ENCODE results near the gene ATG16L1.
"Not testable (repeated sequence)": the region's sequence is repeated elsewhere in the genome, so short reads cannot be mapped to it uniquely, and the experiment has no call there.

The ATG16L1 gene

DNA sequence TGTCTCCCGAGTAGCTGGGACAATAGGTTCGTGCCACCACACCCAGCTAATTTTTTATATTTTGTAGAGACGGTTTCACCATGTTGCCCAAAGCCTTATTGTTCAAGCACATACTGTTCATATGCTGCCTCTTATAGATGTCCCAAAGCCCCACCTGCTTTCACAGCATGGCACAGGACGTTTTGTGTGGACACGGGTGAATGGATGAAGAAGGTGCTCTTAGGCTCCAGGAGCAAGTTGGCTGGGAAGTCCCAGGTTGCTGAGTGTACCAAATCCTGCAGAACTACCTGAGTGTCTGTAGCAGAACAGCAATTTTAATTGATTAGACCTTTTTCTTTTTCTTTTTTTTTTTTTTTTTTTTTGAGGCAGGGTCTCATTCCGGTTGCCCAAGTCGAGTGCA, 45.6 kb downstream of the ATG16L1 start:
- DNase-seq: no peak

DNA sequence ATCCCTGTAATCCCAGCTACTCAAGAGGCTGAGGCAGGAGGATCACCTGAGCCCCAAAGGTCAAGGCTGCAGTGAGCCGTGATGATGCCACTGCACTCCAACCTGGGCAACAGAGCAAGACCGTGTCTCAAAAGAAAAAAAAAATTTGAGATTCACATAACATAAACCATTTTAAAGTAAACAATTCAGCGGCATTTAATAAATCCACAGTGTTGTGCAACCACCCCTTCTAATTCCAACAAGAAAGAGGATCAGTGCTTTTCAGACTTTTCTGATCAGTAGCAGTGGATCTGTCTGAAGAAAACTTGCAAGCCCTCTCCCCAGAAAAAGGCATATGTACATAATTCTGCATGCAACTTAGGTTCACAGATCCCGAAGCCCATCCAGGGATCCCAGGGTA, 48.9 kb downstream of the ATG16L1 start:
- DNase-seq: no peak

DNA sequence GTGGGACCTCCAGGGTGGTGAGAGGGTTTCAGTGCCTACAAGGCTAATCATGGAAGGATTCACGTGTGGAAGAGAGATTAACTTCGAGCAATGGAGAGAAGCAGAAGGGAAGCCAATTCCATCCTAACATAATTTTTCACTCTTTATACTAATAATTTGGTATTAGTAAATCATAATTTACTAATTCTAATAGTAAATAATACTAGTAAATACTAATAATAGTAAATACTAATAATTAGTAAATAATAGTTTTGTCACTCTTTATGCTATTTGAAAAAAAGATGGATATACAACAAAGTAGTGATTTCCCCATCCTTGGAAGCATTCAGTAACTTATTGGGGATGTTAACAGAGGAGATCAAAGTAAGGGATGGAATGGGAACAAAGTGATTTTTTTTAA, 49.8 kb downstream of the ATG16L1 start:
- DNase-seq: no peak

DNA sequence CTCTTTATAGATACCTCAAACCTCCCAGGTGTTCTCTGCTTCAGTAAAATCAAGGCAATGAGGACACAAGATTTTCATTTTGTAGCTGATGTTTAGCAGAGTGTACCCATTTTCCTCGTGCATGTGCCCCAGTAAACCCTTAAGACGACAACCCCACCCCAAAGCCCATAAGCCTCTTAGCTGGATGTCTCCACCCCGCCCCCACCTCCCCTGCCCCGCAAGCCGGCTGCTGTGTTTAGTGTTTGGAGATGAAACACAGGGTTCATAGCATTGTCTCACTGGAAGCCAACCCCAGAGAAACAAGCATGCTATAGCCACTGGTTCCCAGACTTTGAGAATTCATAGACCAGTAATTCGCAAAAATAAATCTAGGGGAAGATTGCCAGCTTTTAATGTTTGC, 50.3 kb downstream of the ATG16L1 start:
- no peak for DNase-seq

DNA sequence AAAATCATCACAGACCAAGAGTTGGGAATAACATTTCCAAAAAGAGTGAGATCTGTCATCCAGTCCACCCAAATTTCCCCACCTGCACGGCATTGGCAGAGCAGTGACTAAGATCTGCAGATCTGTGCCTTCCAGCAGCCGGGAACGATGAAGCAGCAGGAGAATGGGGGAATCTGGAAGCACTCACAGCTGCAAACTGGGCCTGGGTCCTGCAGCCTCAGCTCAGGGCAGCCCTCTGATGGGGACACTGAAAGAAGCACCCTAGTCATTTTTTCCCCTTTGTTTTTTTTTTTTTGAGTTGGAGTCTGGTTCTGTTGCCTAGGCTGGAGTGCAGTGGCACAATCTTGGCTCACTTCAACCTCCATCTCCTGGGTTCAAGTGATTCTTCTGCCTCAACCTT, 51.8 kb downstream of the ATG16L1 start:
- DNase-seq: no peak

DNA sequence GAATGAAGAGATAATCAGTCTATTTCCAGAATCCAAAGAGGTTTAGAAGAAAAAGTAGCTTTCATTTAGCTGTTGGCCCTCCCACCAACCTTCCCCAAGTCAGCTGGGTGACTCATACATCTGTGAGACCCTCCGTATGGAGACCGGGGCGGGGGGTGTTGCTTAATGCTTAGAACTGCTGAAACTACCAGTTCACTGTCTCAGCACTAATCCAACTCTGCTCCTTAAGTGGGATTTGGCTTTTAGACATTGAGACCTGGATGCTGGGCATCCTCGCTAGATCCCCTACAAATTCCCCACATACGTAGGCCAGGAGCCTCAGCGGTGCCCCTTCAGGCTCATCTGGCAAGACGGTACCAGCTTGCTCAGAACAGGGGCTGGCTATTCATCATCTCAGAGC, 56.1 kb downstream of the ATG16L1 start, which contains the start of gene SAG:
SAG (plus strand) TSS at position 252 of the 400 bp plus-strand sequence. CDS start 1,374 bp downstream, outside the sequence.
- DNase-seq: no peak

DNA sequence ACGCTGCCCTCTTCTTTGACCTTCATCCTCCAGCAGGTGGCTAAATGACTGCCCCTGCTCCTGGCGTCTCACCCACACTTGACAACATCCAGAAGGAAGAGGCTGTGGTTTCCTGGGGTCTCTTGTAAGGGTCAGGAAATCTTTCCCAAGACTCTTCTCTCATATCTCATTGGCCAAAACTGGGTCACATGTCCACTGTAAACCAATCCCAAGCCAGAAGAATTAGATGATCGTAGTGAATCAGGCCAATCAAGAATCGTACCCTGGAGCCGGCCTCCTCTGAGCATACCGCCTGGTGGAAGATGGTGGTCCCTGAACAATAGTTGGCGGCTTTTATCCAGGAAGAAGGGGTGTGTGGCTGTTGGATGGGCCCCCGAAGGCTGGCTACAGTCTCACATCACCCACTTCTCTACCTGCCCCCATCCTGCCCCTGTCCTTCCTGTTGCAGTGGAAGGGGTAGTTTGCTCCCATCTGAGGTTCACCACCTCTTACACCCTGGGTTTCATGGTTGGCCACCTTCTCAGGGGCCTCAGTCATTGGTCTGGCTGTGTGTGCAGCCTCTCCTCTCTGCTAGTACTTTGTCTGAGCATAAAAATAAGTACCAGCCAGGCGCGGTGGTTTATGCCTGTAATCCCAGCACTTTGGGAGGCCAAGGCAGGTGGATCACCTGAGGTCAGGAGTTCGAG, 59.9 kb downstream of the ATG16L1 start:
- no peak for DNase-seq

DNA sequence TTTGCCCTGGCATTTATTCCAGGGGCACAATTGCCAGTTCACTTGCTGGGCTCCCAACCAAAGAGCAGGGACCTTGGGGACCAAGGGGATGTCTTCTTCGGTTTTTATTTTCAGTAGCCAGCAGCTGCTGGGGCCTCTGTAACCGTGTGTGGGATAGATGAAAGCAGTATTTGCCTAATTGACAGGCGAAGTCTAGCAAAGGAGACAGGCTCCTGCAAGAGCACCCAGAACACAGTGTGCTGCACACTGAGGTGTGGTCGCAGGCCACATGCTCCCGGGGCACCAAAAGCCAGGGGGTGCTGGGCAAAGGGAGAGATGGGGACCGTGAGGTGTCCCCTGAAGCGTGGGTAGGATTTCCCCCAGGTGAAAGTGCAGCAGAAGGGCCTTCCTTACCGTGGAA, 61.4 kb downstream of the ATG16L1 start:
- DNase-seq: no peak

DNA sequence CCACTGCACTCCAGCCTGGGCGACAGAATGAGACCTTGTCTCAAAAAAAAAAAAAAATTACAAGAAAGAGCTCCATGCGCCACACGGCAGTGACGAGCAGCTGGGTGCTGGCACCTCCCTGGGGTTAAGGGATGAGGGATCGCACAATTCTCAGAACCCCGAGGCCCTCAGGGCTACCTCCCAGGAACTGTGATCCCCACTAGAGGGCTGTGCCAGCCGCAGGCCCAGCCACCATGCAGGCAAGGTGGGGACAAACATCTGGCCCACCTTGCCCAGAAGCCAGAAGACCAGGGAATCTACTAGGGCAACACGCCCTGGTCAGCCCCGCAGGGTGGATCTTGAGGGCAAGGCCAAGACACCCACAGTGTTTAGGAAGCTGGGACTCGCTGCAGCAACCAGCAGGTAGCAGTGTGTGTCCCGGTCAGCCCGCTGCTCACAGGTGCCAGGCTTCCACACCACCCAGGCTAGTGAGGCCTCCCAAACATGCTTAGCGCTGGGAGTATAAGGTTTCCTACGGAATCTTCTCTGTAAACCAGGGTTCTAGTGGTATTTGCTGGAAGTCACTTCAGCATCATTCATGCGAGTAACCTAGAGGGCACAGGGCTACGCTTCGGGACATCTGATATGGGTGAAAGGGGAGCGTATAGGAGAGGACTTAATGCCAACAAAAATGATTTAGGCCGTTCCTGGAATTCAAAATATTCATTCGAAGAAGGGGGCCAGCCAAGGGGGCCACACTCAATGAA, 62.9 kb downstream of the ATG16L1 start:
- no peak for DNase-seq

DNA sequence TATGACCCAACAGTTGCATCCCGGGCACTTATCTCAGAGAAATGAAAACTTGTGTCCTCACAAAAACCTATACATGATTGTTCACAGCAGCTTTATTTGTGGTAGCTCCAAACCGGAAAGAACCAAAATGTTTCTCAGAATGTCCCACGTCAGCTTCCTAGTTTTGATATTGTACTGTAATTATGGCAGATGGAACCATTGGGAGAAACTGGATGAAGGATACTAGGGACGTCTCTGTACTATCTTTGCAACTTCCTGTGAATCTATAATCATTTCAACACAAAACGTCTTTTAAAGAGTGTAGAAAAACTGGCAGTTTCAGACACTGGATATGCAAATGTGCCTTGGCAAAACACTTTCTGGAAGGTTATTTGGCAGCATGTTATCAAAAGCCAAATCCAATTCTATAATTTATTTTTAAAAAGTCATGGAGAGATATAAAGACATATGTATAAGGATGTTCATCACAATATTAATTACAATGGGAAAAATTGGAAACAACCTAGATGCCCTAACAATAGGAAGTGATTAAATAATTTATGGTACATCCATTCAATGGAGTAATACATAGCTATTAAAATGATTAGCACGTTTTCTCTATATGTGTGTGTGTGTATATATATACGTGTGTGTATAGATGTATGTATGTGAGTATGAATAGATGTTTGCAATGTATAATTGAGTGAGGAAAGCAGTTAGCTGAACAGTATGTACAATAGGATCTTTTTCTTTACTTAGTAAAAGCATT, 65.9 kb downstream of the ATG16L1 start:
- DNase-seq: no peak

DNA sequence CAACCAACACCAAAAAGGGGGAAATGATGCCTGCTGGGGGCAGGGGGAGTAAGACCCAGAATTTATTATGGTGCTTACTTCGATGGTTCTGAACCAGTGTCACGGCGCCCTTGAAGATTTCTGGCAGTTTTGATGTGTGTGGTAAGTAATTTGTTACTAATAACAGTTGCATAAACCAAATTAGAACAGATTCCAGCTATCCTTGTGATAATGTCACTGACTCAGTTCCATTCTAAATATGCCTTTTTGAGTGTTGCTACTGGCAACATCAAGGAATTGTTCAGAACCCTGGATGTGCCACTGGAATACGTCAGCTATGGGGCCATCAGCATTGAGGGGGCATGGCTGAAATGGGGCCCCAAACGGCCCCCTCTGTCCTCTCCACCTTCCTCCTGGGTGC, 67.8 kb downstream of the ATG16L1 start:
- no peak for DNase-seq

DNA sequence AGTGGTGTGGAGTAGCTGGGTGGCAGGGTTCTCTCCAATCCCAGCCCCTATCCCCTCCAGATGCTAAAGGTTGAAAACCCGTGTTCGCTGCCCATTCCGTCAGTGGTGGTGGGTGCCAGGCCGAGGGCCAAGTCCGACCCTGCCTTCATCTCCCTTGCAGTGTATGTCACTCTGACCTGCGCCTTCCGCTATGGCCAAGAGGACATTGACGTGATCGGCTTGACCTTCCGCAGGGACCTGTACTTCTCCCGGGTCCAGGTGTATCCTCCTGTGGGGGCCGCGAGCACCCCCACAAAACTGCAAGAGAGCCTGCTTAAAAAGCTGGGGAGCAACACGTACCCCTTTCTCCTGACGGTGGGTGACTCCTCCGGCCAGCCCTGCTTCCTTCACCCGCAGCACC, 69.0 kb downstream of the ATG16L1 start:
- DNase-seq: no peak

DNA sequence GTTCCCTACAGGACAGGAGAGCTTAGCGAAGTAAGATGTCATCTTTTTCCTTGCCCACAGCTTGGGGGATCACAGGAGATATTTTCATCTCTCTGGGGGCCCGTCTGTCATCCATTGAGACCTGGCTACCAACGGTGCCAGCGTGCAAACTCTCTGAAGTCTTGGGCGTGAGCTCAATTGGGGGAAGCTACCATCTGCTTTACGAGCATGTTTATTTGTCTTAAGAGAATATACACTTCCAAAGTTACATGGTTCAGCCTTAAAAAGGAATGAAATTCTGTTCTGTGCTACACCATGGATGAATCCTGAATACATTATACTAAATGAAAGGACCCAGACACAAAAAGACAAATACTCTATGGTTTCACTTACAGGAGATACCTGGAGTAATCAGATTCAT, 69.7 kb downstream of the ATG16L1 start:
- DNase-seq: no peak

DNA sequence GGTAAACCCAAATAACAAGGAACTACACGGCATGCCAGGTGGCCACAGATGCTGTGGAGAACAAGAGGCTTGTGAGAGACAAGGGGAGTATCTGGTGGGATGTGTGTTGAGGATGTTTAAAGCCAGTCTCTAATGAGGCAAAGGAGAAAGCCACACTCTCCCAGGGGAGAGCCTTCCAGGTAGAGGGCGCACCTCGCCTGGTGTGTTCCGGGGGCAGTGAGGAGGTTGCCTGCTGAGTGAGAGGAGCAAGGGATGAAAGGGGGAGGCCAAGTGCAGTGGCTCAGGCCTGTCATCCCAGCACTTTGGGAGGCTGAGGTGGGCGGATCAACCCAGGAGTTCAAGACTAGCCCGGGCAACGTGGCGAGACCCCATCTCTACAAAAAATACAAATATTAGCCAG, 72.4 kb downstream of the ATG16L1 start:
- no peak for DNase-seq

DNA sequence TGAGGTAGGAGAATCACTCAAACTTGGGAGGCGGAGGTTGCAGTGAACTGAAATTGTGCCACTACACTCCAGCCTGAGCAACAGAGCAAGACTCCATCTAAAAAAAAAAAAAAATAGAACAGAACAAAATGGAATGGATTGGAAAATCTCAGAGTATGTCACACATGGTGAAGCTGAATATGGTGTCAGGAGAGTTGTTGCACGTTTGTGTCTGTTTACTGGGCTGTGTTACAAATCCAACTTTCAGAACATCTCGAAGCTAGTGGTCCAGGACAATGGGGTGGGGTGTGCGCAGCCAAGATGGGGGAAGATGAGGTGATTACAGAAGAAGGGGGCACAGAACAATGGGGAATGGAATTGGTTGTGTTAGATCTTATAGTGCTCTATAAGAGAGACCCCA, 73.8 kb downstream of the ATG16L1 start:
- no peak for DNase-seq

DNA sequence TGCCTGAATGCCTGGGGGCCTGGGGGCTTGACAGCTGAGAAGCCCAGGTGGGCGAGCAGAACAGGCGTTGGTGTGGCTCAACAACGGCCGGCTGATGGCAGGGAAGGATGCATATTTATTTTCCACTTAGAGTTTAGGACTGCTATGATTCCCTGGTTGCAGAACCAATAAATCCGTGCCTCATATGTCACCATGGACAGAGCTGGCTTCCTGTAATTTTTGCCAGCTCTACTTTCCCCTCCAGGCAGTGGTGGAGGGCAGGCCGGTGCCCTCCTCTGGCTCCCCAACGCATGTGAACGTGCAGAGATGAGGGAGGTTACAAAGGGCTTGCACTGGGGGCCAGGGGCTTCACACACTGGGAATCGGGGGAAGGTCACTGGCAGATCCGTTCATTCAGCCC, 74.3 kb downstream of the ATG16L1 start:
- no peak for DNase-seq

DNA sequence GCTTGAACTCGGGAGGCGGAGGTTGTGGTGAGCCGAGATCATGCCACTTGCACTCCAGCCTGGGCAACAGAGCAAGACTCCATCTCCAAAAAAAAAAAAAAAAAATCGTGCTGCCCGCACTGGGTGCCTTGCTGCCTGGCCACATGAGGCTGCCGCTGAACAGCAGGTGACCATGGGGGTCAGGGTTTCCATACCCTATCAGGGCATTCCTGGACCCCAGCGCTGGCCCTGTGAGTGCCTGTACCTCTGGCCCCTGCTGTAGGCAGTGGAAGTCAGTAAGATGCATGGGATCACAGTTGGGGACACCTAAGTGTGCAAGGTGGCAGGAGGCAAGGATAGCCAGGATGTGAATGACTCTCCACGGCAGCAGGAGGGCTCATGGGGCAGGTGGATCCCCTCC, 75.0 kb downstream of the ATG16L1 start:
- no peak for DNase-seq

DNA sequence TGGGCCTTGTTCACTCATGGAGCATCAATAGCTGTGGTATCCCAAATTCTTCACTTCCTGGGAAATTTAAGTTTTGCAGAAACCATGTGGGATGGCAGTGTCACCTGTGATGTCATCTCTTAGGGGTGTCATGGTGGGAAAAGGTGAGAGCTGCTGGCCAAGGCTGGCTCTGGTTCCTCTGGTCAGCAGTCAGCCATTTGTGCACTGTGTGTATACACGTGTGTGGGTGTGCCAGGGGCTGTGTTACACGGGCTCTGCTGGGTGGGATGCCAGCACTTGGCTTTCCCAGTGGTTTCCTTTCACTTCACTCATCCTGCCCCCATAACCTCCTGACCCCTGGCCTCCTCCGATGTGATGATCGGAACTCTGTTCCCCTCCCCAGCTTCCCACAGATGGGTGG, 77.4 kb downstream of the ATG16L1 start:
- no peak for DNase-seq

DNA sequence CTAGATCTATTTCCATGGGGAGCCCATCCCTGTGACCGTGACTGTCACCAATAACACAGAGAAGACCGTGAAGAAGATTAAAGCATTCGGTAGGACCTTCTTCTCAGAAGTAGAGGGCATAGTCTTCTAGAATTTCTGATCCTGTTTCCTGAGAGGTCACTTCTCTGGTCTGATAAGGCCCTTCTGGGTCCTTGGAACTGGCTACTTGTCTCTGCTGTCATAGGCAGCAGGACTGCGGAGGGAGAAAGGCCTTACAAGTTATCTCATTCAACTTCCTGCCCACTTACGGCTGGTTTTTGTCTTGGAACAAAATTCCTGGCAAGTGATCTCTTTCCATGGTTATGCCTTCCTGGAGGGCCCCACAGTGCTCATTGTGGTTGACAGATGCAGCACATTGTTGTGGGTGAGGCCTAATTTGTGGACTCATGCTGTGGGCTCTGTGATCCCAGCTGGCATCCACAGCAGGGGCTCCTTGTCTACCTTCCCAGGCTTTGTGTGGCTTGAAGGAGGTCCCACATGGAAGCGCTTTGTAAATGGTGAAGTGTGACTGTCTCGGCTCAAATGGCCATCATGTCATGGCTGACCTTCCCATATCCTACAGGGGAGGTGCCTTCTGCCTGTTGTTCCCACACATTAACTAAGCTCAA, 78.1 kb downstream of the ATG16L1 start:
- no peak for DNase-seq

DNA sequence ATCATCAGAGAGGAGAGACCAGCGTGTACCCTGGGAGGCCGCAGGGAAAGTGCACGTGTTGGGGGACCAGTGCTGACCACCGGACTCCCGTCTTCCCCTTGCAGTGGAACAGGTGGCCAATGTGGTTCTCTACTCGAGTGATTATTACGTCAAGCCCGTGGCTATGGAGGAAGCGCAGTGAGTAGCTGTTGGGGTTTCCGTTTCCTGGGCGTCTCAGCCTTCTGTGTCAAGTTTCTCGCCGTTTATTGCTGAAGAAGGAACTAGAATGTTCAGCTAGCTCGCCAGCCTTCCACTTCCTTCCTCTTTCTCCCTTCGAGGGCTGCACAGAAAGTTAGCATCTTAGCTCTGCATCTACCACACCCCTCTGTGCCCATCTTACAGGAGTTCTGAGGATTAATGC, 80.1 kb downstream of the ATG16L1 start:
- DNase-seq: peak; percentile 38 to 96 (median 62)

DNA sequence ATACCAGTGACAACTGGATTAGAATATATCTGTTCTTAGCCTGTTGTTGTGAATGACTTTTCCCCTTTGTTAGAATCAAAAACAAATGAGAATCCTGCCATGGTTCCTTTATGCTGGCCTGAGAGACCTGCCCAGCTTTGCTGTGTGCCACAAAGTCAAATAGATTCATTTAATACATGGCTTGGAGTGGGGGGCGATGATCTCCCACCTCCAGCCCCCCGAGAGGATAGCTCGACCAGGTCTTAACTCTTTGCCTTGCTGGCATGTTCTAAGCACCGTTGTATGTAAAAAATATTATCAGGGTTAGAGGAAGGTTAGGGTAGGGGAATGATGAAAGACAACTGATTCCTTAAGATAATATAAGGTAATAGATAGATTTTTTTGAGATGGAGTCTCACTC, 80.7 kb downstream of the ATG16L1 start:
- no peak for DNase-seq

DNA sequence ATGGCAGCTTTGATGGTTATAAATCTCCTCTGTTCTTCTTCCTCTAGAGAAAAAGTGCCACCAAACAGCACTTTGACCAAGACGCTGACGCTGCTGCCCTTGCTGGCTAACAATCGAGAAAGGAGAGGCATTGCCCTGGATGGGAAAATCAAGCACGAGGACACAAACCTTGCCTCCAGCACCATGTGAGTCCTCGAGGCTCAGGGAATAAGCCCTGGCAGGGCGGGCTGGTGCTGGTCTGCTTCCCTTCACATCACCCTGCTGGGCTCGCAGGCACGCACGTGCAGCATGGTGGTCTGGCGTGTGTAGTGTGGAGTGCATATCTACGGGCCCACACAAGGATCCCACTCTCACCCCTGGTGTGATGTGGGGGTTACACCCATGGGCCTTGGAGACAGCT, 83.4 kb downstream of the ATG16L1 start:
- no peak for DNase-seq

DNA sequence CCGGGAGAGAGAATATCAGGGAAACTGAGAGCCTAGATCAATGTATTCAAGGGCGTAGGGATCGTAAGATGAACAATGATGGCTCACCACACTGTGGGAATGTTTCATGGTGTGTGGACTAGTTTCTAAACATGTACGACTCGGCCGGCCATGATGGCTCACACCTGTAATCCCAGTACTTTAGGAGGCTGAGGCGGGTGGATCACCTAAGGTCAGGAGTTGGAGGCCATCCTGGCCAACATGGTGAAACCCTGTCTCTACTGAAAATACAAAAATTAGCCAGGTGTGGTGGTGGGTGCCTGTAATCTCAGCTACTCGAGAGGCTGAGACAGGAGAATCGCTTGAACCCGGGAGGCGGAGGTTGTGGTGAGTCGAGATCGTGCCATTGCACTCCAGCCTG, 84.6 kb downstream of the ATG16L1 start:
- DNase-seq: not testable (repeated sequence)
